Colonic mucosa (tissue), 4 donors: Measurements from ENCODE around the gene CEP95. TPM values are rescaled to one million over a fixed set of nuclear protein-coding genes. Genes with fewer than 3 reads are reported as not detected.
A peak's percentile ranks its signal among the peaks of the same experiment; 100 is the strongest.
"Not testable (repeated sequence)": the region's sequence is repeated elsewhere in the genome, so short reads cannot be mapped to it uniquely, and the experiment has no call there.

Experiments used
- DNase-seq: peaks from one replicate; pipeline ENCODE4 v3.0.0-alpha.2; 2020
- H3K27ac ChIP-seq: fragments of 200-600 bp; one replicate; pipeline ENCODE4 v1.8.0; 2021
- H3K27me3 ChIP-seq: fragments of 200-600 bp; one replicate; pipeline ENCODE4 v1.8.0; 2021
- H3K36me3 ChIP-seq: fragments of 200-600 bp; one replicate; pipeline ENCODE4 v1.8.0; 2021
- H3K4me1 ChIP-seq: fragments of 200-600 bp; one replicate; pipeline ENCODE4 v1.8.0; 2021; ENCODE audit warnings: mild to moderate bottlenecking
- H3K4me3 ChIP-seq: fragments of 200-600 bp; one replicate; pipeline ENCODE4 v1.8.0; 2021
- H3K9ac ChIP-seq, 2 donors: one replicate each; pipeline ENCODE4 v1.7.0; 2013; ENCODE audit warnings: control low read depth in 2 of 2, low read depth in 2 of 2, low read length in 2 of 2
- H3K9me3 ChIP-seq: fragments of 200-600 bp; one replicate; pipeline ENCODE4 v1.8.0; 2021
- CTCF ChIP-seq: fragments of 200-600 bp; IDR thresholded peaks from one replicate; pipeline ENCODE4 v1.8.0; 2022; ENCODE audit warnings: antibody characterized with exemption, mild to moderate bottlenecking
- intact Hi-C: fragments of 100-400 bp; cut with DNase I; formaldehyde crosslinking; loops from one replicate; pipeline ENCODE4 v1.14.1; 2022
- total RNA-seq, 2 donors: library from RNA; stranded (reverse); fragmentation: NEBNext Ultra II Directional in 1 of 2; extraction: Animal tissue kit (Norgen Biotek cat#: 25700) in 1 of 2; gene quantifications; one replicate each; pipeline ENCODE4 v1.2.1, GENCODE V29; 2021
- donor health status: healthy.
- donor health status: DM: no; HTN: no; CAD: no.
- donor health status: DM: no; HTN: no; CAD: no.

Gene CEP95
- total RNA-seq, 2 donors from 2014 or later = 26.4 to 28.5 TPM

GRCh38 chr17:64491994-64492393 lies 14.8 kb upstream of the CEP95 start:
- DNase-seq = no peak
- Histone ChIP-seq H3K27ac (no peak overlapping the region), H3K9me3 (no peaks in the 10 kb centered on the region), H3K4me3 (no peak overlapping the region), H3K27me3 (no peaks in the 10 kb centered on the region), H3K9ac (no peak overlapping the region), H3K36me3 (no peaks in the 10 kb centered on the region), H3K4me1 (peaks cover 5% of the 10 kb centered on the region)
- intact Hi-C loops = loop anchor here (2.0 kb wide), 1 partner anchor 71 kb away; no protein-coding TSS in a partner anchor
- no peak for TF ChIP-seq CTCF

- DNase-seq = no peak
- TF ChIP-seq CTCF = peak; percentile 45
- H3K36me3 ChIP-seq = no peaks in the 10 kb centered on the region
- peaks cover 5% of the 10 kb centered on the region for H3K4me1 ChIP-seq
- no peak overlapping the region for H3K27ac ChIP-seq
- no peak overlapping the region for H3K9ac ChIP-seq
- no peaks in the 10 kb centered on the region for H3K9me3 ChIP-seq
- no peaks in the 10 kb centered on the region for H3K27me3 ChIP-seq
- intact Hi-C loops = no loop called here
- no peak overlapping the region for H3K4me3 ChIP-seq
Measured at GRCh38 chr17:64492481-64493109, 14.2 kb upstream of the CEP95 start.

- Histone ChIP-seq H3K4me1 (peaks cover 5% of the 10 kb centered on the region), H3K9ac (no peak overlapping the region), H3K36me3 (no peaks in the 10 kb centered on the region), H3K27me3 (no peaks in the 10 kb centered on the region), H3K27ac (no peak overlapping the region), H3K9me3 (no peaks in the 10 kb centered on the region), H3K4me3 (no peak overlapping the region)
- no peak for DNase-seq
- intact Hi-C loops = no loop called here
- no peak for TF ChIP-seq CTCF
Measured at GRCh38 chr17:64494121-64494520, 12.7 kb upstream of the CEP95 start.

GRCh38 chr17:64495300-64495699 lies 11.5 kb upstream of the CEP95 start:
- H3K9me3 ChIP-seq, H3K9ac ChIP-seq, H3K4me1 ChIP-seq, H3K27me3 ChIP-seq, intact Hi-C loops, H3K36me3 ChIP-seq, H3K4me3 ChIP-seq, DNase-seq, H3K27ac ChIP-seq: not testable (repeated sequence)

- intact Hi-C loops = no loop called here
- peak overlapping the region; percentile 86 for H3K27ac ChIP-seq
- no peaks in the 10 kb centered on the region for H3K27me3 ChIP-seq
- peaks cover 5% of the 10 kb centered on the region for H3K4me1 ChIP-seq
- no peak for TF ChIP-seq CTCF
- peak overlapping the region; percentile 66 to 71 for H3K9ac ChIP-seq
- DNase-seq = no peak
- peaks cover 15% of the 10 kb centered on the region for H3K36me3 ChIP-seq
- peak overlapping the region; percentile 79 for H3K4me3 ChIP-seq
- no peaks in the 10 kb centered on the region for H3K9me3 ChIP-seq
Measured at GRCh38 chr17:64496348-64496785, 10.4 kb upstream of the CEP95 start.

- Histone ChIP-seq H3K27me3 (no peaks in the 10 kb centered on the region), H3K9ac (peak within 1 kb of the TSS; percentile 66 to 71), H3K4me1 (peaks cover 5% of the 10 kb centered on the region), H3K36me3 (peaks cover 19% of the 10 kb centered on the region), H3K9me3 (no peaks in the 10 kb centered on the region), H3K4me3 (peak within 1 kb of the TSS; percentile 79), H3K27ac (peak within 1 kb of the TSS; percentile 86)
- DNase-seq = peak; percentile 96
- intact Hi-C loops = no loop called here
- peak; percentile 28 for TF ChIP-seq CTCF
Measured at GRCh38 chr17:64496786-64497564, 9.8 kb upstream of the CEP95 start, which contains the start of gene POLG2. Gene POLG2, minus strand, starts transcription at chr17:64497054. Its CDS starts 86 bp downstream, at chr17:64496968.
